Effector memory CD4-positive, alpha-beta T cell (primary cell): ENCODE measurements around the gene PCDHGA7.
"Not testable (repeated sequence)": the region's sequence is repeated elsewhere in the genome, so short reads cannot be mapped to it uniquely, and the experiment has no call there.

Experiments
- DNase-seq, 3 donors: peaks; one replicate each; pipeline ENCODE4 v3.0.0-alpha.2; 2020
- H3K27ac ChIP-seq: 2 replicates; pipeline ENCODE4 v1.7.0; 2013; ENCODE audit warnings: mild to moderate bottlenecking, low read length, moderate library complexity; ENCODE audit not compliant: insufficient read depth, poor library complexity, severe bottlenecking
- H3K27me3 ChIP-seq: replicated peaks from 2 replicates; pipeline ENCODE4 v1.7.0; 2013; ENCODE audit warnings: mild to moderate bottlenecking, low read length; ENCODE audit not compliant: insufficient read depth, control insufficient read depth, poor library complexity, severe bottlenecking
- H3K36me3 ChIP-seq: 2 replicates; pipeline ENCODE4 v1.7.0; 2013; ENCODE audit warnings: mild to moderate bottlenecking, low read length, moderate library complexity; ENCODE audit not compliant: control insufficient read depth, insufficient read depth
- H3K4me1 ChIP-seq: 2 replicates; pipeline ENCODE4 v1.7.0; 2013; ENCODE audit warnings: low read length, mild to moderate bottlenecking; ENCODE audit not compliant: control insufficient read depth, insufficient read depth, poor library complexity, severe bottlenecking
- H3K4me3 ChIP-seq: 2 replicates; pipeline ENCODE4 v1.7.0; 2013; ENCODE audit warnings: low read length, low read depth, mild to moderate bottlenecking; ENCODE audit not compliant: insufficient read depth, poor library complexity, severe bottlenecking
- H3K9me3 ChIP-seq: 2 replicates; pipeline ENCODE4 v1.7.0; 2013; ENCODE audit warnings: mild to moderate bottlenecking, low read length, moderate library complexity; ENCODE audit not compliant: control insufficient read depth

The PCDHGA7 gene

GRCh38 chr5:141431286-141431685 is 48.7 kb downstream of the PCDHGA7 start:
- H3K27me3 ChIP-seq: peaks cover 18% of the 10 kb centered on the region
- no peak overlapping the region for H3K4me3 ChIP-seq
- H3K27ac ChIP-seq: no peak overlapping the region
- H3K36me3 ChIP-seq: no peaks in the 10 kb centered on the region
- H3K9me3 ChIP-seq: peaks cover 11% of the 10 kb centered on the region
- no peaks in the 10 kb centered on the region for H3K4me1 ChIP-seq
- no peak for DNase-seq

- H3K4me3 ChIP-seq, H3K4me1 ChIP-seq, H3K27ac ChIP-seq, DNase-seq, H3K36me3 ChIP-seq: not testable (repeated sequence)
- Histone ChIP-seq H3K27me3 (peaks cover 18% of the 10 kb centered on the region), H3K9me3 (peaks cover 11% of the 10 kb centered on the region)
Observed at GRCh38 chr5:141432308-141432707, 49.8 kb downstream of the PCDHGA7 start.

GRCh38 chr5:141432726-141433125 is 50.2 kb downstream of the PCDHGA7 start:
- Histone ChIP-seq H3K9me3 (peaks cover 11% of the 10 kb centered on the region), H3K27me3 (peaks cover 18% of the 10 kb centered on the region)
- H3K4me3 ChIP-seq, DNase-seq, H3K4me1 ChIP-seq, H3K27ac ChIP-seq, H3K36me3 ChIP-seq: not testable (repeated sequence)

GRCh38 chr5:141434006-141434405 is 51.5 kb downstream of the PCDHGA7 start:
- H3K9me3 ChIP-seq: peaks cover 11% of the 10 kb centered on the region
- peaks cover 18% of the 10 kb centered on the region for H3K27me3 ChIP-seq
- no peaks in the 10 kb centered on the region for H3K4me1 ChIP-seq
- H3K27ac ChIP-seq: no peak overlapping the region
- no peak for DNase-seq
- no peak overlapping the region for H3K4me3 ChIP-seq
- H3K36me3 ChIP-seq: no peaks in the 10 kb centered on the region
